ENCODE results near the gene HENMT1.

Gene HENMT1

DNA sequence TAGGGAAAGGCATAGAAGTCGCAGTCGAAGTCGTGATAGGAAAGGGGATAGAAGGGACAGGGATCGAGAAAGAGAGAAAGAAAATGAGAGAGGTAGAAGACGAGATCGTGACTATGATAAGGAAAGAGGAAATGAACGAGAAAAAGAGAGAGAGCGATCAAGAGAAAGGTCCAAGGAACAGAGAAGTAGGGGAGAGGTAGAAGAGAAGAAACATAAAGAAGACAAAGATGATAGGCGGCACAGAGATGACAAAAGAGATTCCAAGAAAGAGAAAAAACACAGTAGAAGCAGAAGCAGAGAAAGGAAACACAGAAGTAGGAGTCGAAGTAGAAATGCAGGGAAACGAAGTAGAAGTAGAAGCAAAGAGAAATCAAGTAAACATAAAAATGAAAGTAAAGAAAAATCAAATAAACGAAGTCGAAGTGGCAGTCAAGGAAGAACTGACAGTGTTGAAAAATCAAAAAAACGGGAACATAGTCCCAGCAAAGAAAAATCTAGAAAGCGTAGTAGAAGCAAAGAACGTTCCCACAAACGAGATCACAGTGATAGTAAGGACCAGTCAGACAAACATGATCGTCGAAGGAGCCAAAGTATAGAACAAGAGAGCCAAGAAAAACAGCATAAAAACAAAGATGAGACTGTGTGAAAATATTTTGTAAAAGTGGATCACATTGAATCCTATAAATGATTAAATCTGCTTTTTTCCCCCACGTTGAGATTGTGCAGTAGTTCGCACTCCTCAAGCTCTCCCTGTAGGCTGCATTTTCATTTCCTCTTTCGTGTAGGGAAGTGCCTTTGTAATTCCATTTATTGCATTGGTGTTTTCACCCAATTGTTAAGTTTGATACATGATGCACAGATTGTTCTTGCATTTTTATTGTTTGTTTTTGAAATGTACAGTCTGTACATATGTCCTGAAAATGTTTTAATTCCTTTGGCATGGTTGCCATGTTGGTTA lies 38.8 kb upstream of the HENMT1 start:
- no peak for TF ChIP-seq EZH2phosphoT487 (conservative IDR thresholded peaks at IDR 0.05; ENCODE audit: low read length)
- TF ChIP-seq, protein P1, sequence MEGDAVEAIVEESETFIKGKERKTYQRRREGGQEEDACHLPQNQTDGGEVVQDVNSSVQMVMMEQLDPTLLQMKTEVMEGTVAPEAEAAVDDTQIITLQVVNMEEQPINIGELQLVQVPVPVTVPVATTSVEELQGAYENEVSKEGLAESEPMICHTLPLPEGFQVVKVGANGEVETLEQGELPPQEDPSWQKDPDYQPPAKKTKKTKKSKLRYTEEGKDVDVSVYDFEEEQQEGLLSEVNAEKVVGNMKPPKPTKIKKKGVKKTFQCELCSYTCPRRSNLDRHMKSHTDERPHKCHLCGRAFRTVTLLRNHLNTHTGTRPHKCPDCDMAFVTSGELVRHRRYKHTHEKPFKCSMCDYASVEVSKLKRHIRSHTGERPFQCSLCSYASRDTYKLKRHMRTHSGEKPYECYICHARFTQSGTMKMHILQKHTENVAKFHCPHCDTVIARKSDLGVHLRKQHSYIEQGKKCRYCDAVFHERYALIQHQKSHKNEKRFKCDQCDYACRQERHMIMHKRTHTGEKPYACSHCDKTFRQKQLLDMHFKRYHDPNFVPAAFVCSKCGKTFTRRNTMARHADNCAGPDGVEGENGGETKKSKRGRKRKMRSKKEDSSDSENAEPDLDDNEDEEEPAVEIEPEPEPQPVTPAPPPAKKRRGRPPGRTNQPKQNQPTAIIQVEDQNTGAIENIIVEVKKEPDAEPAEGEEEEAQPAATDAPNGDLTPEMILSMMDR (IDR thresholded peaks at IDR 0.05; ENCODE audit: insufficient read depth, low read length, poor library complexity, severe bottlenecking) = no peak
- Histone ChIP-seq H3K9ac (ENCODE audit: low read length) (no peak overlapping the region), H3K9me3 (ENCODE audit: insufficient read depth, low read length) (no peaks in the 10 kb centered on the region), H3K79me2 (ENCODE audit: insufficient read depth, low read length) (peaks cover 23% of the 10 kb centered on the region), H4K20me1 (ENCODE audit: low read depth, low read length) (peaks cover 32% of the 10 kb centered on the region), H3K4me3 (ENCODE audit: insufficient read depth, low read length, poor library complexity, severe bottlenecking) (no peak overlapping the region), H3F3A (ENCODE audit: insufficient read depth) (peaks cover 71% of the 10 kb centered on the region), H3K9me2 (replicated peaks; ENCODE audit: insufficient read depth, low read length) (no peaks in the 10 kb centered on the region), H2AFZ (ENCODE audit: low read depth, low read length, severe bottlenecking) (no peak overlapping the region), H3K4me2 (ENCODE audit: low read depth, low read length, poor library complexity, severe bottlenecking) (no peak overlapping the region), H3K27ac (ENCODE audit: low read depth, low read length) (no peak overlapping the region), H3K27me3 (ENCODE audit: low read length) (no peaks in the 10 kb centered on the region), H3K36me3 (ENCODE audit: low read length) (peaks cover 67% of the 10 kb centered on the region)

DNA sequence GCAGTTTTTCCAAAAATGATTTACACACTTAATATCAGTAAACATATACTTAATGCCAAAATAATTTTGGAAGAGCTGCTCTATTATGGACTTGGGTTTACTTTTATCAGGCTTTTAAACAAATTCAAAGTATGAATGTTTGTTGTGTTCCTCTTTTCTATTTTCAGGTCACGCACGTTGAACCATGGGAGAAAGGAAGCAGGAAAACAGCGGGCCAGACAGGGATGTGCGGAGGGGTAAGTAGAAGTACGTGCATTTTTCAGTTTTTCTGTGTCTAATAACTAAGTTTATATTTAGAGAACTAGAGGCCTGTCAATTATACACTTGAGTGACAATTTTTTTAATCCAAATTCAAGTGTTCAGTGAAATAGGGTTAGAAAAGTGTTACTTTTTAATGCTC lies 34.6 kb upstream of the HENMT1 start:
- Histone ChIP-seq H3F3A (ENCODE audit: insufficient read depth) (peaks cover 35% of the 10 kb centered on the region; the same call in 1 of the 2 replicates), H2AFZ (ENCODE audit: low read depth, low read length, severe bottlenecking) (no peak overlapping the region), H4K20me1 (ENCODE audit: low read depth, low read length) (peaks cover 44% of the 10 kb centered on the region), H3K27me3 (ENCODE audit: low read length) (no peaks in the 10 kb centered on the region), H3K9me2 (replicated peaks; ENCODE audit: insufficient read depth, low read length) (no peaks in the 10 kb centered on the region), H3K79me2 (ENCODE audit: insufficient read depth, low read length) (peaks cover 55% of the 10 kb centered on the region), H3K4me2 (ENCODE audit: low read depth, low read length, poor library complexity, severe bottlenecking) (peak overlapping the region; percentile 97), H3K9ac (ENCODE audit: low read length) (no peak overlapping the region), H3K27ac (ENCODE audit: low read depth, low read length) (no peak overlapping the region), H3K9me3 (ENCODE audit: insufficient read depth, low read length) (no peaks in the 10 kb centered on the region), H3K36me3 (ENCODE audit: low read length) (peaks cover 60% of the 10 kb centered on the region), H3K4me3 (ENCODE audit: insufficient read depth, low read length, poor library complexity, severe bottlenecking) (no peak overlapping the region)
- no peak for TF ChIP-seq EZH2phosphoT487 (conservative IDR thresholded peaks at IDR 0.05; ENCODE audit: low read length)
- TF ChIP-seq, protein P1 (IDR thresholded peaks at IDR 0.05; ENCODE audit: insufficient read depth, low read length, poor library complexity, severe bottlenecking) = no peak

DNA sequence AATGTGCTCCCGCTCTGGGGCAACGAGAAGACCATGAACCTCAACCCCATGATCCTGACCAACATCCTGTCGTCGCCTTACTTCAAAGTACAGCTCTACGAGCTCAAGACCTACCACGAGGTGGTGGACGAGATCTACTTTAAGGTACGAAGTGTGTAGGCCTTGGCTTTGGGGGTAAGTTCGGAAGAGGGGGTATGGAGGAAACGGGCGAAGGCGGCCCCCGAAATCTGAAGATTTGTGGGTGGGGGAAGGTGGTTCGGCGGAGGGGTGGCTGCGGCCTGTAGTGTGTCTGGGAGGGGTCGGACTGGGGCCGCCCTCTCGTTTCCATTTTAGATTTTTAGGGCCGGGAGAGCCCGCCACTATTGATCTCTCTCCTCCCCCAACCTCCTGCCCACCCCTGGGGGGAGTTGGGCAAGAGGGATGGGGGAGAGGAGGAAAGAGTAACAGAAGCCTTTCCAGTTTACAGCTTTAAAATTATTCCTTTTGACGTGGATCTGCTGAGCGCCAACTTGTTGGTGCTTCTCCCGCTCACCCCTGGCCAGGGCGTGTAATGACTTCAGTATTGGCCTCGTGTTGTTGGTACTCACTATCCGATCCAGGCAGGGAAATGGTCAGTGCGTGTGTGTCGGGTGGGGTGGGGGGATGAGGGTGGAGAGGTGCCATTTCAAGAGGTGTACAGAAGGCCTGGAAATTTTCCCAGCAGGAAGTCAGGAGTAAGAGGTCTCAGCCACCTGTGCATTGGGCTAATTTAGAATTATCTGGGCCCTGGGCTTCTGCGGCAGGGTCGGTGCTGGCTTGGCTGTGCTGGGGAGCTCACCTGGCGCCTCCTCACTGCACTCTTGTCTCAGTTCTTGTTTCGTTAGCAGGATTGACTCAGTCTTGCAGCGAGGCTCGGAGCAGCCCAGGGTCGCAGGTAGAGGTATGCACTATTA lies 32.1 kb upstream of the HENMT1 start:
- Histone ChIP-seq H3K79me2 (ENCODE audit: insufficient read depth, low read length) (peaks cover 55% of the 10 kb centered on the region), H3K36me3 (ENCODE audit: low read length) (peaks cover 34% of the 10 kb centered on the region), H3K9me3 (ENCODE audit: insufficient read depth, low read length) (no peaks in the 10 kb centered on the region), H2AFZ (ENCODE audit: low read depth, low read length, severe bottlenecking) (peak overlapping the region; percentile 68), H3K4me3 (ENCODE audit: insufficient read depth, low read length, poor library complexity, severe bottlenecking) (peak overlapping the region; percentile 98), H4K20me1 (ENCODE audit: low read depth, low read length) (peaks cover 43% of the 10 kb centered on the region), H3F3A (ENCODE audit: insufficient read depth) (peaks cover 10% of the 10 kb centered on the region; the same call in 1 of the 2 replicates), H3K27ac (ENCODE audit: low read depth, low read length) (peak overlapping the region; percentile 90), H3K4me2 (ENCODE audit: low read depth, low read length, poor library complexity, severe bottlenecking) (peak overlapping the region; percentile 97), H3K27me3 (ENCODE audit: low read length) (no peaks in the 10 kb centered on the region), H3K9me2 (replicated peaks; ENCODE audit: insufficient read depth, low read length) (no peaks in the 10 kb centered on the region), H3K9ac (ENCODE audit: low read length) (peak overlapping the region; percentile 73)
- TF ChIP-seq, protein P1 (IDR thresholded peaks at IDR 0.05; ENCODE audit: insufficient read depth, low read length, poor library complexity, severe bottlenecking) = peak; percentile 34
- TF ChIP-seq EZH2phosphoT487 (conservative IDR thresholded peaks at IDR 0.05; ENCODE audit: low read length) = no peak
